Measurements from ENCODE around the gene DDX54.
A peak's percentile ranks its signal among the peaks of the same experiment; 100 is the strongest.

The DDX54 gene, protein sequence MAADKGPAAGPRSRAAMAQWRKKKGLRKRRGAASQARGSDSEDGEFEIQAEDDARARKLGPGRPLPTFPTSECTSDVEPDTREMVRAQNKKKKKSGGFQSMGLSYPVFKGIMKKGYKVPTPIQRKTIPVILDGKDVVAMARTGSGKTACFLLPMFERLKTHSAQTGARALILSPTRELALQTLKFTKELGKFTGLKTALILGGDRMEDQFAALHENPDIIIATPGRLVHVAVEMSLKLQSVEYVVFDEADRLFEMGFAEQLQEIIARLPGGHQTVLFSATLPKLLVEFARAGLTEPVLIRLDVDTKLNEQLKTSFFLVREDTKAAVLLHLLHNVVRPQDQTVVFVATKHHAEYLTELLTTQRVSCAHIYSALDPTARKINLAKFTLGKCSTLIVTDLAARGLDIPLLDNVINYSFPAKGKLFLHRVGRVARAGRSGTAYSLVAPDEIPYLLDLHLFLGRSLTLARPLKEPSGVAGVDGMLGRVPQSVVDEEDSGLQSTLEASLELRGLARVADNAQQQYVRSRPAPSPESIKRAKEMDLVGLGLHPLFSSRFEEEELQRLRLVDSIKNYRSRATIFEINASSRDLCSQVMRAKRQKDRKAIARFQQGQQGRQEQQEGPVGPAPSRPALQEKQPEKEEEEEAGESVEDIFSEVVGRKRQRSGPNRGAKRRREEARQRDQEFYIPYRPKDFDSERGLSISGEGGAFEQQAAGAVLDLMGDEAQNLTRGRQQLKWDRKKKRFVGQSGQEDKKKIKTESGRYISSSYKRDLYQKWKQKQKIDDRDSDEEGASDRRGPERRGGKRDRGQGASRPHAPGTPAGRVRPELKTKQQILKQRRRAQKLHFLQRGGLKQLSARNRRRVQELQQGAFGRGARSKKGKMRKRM

DNA sequence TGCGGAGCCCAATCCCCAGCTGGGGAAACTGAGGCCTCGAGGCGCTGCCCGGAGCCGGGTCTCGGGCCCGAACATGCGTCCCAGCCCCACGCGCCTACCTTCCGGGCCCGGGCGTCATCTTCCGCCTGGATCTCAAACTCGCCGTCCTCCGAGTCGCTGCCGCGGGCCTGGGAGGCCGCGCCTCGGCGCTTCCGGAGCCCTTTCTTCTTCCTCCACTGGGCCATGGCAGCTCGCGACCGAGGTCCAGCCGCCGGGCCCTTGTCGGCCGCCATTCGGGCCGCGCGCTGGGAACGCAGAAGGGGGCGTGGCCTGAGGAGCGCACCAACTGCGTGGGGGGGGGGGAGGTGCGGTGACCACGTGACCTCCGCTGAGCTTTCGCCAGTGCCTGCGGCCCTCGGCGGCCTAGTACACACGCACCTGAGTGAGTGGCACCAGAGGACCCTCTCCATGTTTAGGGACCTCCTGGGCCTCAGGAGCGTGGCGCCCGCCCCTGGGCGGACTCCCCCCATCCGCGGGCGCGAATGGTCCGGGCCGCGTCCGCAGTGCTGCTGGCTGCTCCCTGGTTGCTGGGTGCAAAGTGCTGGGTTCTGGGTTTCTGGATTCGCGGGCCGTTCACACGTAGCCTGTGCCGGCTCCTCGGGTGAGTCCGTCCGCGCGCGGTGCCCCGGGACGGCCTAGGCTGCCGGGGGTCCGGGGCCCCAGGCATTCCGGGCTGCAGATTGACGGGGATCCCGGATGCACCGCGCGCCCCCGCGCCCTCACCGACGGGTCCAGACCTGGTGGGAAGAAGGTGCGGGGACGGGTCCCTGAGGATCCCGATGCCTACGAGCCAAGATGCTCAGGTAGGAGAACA lies at the start of gene DDX54, which contains the start of gene RITA1:
DDX54 (minus strand) TSS at position 299 of the 853 bp plus-strand sequence; CDS start at position 272, 27 bp downstream.
RITA1 (plus strand) TSS at position 542 of the 853 bp plus-strand sequence. CDS start 1,026 bp downstream, outside the sequence.
- peak; percentile 96 for DNase-seq

DNA sequence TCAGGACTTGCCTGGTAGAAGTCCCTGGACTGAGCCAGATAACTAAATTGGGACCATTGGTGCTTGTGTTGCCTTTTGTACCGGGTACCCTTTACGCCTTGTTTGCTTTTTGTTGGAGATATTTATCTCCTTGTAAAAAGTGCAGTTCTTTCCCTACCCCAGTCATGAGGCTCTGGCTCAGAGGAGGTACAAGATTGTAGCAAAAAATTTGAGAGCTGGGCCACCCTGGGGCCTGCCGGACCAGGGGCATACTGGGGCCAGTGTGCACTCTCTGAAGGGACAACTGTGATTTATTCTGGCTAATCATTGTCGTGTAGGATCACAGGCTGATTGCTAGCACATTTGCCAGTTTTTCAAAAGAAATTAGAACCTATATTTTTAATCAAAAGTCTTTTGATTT lies 49.2 kb upstream of the DDX54 start:
- no peak for DNase-seq

DNA sequence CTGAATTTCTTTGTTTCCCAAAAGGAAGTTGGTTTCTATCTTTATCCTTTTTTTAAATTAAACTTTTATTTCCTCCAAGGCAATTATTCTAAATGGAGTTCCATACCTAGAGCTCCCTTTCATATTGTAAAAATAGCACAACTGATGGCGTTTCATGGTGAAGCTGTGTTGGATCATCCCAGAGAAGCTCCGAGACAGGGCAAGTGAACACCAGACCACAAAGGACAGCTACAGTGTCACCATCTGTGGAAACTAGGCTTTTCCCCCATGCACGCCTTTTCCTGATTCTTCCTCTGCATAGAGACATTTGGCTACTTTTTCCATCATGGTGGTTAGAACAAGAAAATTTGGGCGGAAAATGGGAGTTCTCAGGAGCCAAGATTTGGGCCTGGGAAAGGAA lies 48.7 kb upstream of the DDX54 start:
- no peak for DNase-seq

DNA sequence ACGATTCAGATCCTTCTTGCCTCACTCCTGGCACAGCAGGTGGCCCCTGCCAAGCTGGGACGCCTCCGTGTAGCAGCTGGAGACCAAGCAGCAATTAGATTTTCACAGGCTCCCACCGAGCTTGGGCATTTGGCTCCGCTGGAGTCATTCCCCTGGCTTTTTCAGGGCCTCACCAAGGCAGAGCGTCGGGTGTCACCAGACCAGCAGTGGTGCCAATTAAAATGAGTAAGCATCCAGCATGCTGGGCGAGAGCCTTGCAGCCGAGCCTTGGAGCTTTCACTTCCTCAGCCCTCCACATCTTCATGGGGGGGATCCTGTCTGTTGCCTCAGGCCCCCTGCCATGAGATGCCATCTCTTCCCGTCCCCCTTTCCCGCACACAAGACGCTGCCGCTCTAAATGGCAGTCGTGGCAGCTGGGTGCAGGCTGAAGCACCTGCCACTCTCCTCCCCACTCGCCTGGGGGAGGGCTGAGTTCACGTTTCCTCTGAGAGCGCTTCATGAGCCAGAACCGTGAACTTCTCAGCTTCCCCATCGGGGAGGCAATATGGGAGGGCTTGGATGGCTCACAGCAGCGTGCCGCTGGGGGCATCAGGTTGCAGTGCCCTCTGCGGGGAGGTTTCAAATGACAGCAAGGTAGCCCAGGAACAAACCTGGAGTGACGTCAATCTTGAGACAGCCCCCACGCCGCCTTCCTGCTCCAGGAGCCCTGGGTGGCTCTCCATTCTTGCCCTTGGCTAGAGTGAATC lies 47.7 kb upstream of the DDX54 start:
- peak; percentile 78 for DNase-seq

DNA sequence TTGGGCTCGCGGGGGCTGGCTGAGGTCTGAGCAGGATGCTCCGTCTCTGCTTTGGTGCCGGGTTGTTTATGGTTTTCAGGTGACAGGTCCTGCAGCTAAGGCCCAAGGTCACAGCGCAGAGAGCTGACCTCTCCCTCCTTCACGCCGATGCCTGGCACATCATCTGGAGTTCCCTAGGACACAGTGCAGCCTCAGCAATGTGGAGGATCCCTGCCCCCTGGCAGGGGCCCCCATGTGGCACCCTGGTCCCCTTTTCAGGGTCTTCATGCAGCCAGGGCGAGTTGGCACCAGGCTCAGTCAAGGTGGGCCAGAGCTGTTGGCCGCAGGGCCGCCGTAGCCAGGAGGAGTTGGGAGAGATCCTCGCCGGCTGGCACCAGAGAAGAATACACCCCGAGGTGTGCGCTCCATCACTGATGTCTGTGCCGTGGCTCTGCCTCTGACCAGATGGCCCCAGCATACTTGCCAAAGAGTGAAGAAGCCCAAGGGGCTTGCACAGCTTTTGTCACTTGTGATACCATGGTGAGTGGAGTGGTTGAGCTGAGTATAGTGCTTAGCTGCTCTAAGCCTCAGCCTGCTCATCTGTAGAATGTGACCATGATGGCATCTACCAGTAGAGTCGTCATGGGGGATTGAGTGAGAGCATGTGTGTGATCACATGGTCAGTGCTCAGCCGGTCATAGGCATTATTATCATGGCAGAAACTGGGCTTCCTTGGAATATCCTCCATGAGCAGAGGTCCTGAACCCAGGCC lies 47.0 kb upstream of the DDX54 start:
- no peak for DNase-seq

DNA sequence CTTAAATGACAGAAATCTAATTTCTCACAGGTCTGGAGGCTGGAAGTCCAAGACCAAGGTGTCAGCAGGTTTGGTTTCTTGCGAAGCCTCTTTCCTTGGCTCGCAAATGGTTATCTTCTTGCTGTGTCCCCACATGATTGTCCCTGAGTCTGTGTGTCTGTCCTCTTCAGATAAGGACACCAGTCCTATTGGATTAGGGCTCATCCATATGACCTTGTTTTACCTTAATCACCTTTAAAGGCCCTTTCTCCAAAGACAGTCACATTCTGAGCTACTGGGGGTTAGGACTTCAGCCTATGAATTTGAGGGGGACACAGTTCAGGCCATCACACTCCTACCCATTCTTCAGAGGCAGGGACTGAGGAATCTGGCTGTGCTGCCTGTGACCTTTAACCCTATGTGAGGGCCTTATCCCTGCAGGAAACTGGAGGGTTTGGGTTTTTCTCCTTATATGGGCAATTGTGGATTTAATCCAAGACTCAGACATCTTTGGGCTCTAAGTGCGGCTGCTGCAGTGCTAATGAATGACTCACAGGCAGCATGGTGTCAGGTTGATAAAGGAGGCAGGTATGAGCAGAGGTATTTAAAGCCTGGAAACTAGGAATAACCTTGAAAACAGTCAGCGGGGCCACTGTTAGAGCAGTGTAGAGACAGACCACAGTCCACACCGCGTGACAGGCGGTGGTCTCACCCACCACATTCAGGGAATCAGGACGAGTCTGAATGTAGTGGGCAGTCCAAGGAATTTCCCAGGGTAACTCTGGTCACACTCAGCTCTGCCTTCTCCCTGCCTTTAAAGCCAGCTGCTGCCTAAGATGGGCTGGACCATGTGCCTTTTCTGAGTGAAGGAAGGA lies 46.2 kb upstream of the DDX54 start:
- DNase-seq, result no peak

DNA sequence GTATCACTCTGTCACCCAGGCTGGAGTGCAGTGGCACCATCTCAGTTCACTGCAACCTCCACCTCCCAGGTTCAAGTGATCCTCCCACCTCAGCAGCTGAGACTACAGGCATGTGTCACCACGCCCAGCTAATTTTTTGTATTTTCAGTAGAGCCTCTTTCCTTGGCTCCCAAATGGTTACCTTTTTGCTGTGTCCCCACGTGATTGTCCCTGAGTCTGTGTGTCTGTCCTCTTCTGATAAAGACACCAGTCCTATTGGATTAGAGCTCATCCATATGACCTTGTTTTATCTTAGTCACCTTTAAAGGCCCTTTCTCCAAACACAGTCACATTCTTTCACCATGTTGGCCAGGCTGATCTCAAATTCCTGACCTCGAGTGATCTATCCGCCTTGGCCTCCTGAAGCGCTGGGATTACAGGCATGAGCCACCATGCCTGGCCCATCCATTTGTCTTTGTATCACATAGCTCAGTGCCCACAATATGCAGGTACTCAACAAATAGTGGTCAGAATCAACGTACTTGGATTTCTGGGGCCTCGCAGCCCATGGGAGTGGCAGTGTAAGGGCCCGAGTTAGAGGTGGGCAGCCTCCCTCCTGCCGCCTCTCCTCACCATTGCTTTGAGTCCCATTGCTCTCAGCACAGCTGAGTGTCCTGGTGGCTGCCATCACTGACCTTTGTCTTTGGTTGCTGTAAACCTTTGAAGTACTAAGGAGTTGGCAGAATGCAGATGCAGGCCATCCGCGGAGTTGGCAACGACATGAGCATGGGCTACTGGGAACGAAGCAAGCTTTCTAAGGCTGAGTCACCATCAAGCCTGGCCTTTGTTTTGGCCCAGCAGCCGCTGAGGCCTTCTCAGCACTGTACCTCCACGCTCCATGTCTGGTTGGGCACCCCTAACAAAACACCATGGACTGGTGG lies 45.3 kb upstream of the DDX54 start:
- no peak for DNase-seq

DNA sequence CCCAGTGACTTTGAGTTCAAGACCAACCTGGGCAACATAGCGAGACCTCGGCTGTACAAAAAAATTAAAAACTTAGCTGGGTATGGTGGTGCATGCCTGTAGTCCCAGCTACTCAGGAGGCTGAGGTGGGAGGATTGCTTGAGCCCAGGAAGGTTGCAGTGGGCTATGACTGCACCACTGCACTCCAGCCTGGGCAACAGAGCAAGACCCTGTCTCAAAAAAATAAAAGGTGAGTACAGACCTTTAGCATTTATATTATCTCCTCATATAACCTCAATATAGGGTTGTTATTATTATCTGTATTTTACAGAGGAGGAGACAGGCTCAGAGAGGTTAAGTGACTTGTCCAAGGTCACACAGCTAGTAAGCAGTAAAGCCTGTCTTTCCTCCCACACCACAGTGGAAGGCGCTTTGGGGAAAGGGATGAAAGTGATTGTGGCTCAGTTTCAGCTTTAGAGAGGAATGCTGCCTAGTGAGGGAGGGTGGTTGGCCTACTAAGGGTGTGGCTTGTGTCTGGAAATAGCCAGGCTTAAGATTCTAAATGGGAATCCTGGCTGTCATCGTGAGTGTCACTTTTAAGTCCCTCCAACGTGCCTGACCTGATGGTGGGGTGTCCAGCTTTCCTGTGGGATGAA lies 43.2 kb upstream of the DDX54 start:
- DNase-seq, result no peak

DNA sequence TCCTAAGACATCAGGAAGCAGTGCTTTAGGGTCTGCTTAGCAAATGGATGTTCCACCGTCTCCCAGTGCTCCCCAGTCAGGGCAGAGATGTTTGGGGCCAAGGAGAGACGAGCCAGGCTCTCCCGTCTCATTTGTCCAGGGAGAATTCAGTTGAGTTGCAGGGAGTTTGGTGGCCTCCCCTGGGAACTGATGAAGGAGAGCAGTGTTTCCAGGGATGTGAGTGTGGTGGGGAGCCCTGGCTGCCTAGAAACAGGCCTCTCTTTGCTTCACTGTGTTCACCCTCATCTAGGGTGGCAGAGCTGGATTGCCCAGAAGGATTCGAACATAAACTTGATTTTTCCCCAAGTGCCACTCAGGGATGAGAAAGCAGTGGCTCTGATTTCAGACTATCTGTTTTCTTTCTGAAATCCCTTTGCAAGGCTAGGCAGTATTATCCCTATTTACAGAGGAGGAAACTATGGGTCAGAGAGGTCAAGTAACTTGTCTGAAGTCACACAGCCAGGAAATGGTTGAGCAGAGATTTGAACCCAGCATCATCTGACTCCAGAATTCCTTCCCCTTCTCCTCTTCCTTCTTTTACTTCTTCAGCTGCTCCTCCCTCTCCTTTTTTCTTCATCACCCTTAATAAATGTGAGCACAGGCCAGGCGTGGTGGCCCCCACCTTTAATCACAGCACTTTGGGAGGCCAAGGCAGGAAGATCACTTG lies 42.6 kb upstream of the DDX54 start:
- DNase-seq, result no peak

DNA sequence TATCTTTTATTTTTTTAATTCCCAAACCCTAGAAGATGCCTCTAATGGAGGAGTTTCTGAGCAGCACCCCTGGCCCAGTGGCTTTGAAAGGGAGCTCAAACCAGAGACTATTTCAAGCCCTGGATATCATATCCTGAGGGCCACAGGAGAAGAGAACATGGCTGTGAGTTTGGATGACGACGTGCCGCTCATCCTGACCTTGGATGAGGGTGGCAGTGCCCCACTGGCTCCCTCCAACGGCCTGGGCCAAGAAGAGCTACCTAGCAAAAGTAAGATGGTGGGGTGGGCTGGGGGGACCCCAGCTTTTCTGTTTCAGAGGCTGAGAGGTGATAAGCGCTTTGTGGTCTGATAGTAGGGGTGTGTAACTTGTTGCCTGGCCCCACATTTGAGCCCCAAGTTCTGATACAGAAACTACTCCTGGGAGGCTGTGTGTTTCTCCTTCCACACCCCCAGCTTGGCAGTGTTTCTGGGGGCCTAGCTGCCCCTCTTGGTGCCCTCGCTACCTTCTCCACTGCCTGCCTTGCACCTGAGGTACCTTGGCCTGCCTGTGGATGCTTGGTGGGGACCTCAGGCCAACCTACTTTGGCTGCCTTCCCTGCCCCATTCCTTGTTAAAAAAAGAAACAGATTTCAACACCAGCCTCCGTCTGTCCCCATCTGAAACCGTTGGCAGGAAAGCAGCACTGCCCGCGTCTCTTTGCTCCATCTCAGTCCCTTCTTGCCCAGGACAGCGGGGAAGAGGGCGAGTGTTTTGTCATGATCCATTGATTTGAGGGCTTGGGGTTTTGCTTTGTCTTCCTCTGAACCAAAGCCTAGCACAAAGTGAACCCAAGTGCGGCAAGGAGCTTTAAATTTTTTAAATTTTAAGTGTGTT lies 41.7 kb upstream of the DDX54 start:
- DNase-seq, result no peak

DNA sequence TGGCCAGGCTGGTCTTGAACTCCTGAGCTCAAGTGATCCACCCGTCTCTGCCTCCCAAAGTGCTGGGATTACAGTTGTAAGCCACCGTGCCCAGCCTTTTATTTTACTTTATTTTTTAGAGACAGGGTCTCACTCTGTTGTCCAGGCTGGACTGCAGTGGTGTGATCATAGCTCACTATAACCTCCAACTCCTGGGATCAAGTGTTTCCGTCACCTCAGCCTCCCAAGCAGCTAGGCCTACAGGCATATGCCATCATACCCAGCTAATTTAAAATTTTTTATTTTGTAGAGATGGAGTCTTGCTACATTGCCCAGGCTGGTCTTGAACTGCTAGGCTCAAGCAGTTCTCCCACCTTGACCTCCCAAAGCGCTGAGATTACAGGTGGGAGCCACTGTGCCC lies 39.7 kb upstream of the DDX54 start:
- DNase-seq, result no peak

DNA sequence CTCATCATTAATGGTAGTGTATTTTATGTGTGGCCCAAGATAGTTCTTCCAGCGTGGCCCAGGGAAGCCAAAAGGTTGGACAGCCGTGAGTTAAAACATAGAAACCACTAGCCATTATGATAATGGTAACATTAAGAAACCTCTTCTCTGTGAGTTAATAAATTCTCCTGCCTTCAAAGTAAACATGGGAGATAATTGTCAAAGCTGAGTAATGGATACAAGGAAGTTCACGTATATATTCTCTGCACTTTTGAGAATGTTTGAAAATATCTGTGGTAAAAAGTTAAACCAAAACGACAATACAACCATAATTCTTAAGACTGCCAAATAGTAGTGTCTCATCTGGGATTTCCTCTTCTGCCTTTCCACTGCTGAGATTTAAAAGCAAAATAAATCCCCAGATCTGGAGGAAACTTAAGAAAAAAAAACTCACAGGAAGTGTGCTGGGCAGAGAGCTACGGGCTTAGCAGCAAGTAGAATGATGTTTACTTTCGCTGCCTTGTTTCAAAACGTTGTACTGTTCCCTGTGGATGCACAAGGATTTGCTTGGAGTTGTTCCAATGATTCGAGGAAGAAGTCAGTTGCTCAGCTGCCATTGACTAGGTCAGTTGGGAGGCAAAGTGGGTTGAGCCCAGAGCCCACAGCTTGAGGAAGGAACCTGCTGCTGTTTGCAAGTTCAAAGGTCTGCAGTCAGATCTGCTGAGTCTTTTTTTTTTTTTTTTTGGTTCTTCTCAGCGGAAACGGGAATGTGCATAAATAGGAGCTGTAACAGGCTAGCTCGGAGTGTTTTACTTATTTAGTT lies 37.7 kb upstream of the DDX54 start:
- DNase-seq, result no peak

DNA sequence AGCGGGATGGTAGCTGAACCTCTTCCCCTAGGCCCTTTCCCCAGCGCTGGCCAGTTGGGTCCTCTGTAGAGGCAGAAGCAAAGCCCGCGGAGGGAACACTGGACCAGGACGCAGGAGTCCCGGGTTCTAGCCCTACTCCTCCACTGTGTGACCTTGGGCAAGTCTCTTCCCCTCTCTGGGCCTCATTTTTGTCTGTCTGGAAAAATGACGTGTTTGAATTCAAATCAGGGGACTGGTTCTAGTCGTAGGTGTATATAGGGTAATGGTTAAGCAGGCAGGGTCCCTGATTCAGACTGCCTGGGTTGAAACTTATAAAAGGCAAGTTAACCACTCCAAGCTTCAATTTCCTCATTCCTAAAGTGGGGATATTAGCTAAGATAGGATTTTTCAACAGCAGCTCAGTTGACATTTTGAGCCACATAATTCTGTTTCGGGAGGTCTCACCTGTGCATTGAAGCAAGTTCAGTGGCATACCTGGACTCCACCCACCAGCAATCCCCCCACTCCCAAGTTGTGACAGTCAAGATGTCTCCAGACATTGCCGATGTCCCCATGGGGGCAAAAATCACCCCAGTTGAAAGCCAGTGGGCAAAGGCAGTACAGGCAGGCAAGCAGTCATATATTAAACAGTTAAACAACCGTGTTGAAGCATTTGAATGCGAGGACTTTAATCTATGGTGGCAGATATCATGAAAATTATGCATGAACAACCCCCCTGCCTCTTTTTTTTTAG lies 36.9 kb upstream of the DDX54 start:
- DNase-seq, result no peak

DNA sequence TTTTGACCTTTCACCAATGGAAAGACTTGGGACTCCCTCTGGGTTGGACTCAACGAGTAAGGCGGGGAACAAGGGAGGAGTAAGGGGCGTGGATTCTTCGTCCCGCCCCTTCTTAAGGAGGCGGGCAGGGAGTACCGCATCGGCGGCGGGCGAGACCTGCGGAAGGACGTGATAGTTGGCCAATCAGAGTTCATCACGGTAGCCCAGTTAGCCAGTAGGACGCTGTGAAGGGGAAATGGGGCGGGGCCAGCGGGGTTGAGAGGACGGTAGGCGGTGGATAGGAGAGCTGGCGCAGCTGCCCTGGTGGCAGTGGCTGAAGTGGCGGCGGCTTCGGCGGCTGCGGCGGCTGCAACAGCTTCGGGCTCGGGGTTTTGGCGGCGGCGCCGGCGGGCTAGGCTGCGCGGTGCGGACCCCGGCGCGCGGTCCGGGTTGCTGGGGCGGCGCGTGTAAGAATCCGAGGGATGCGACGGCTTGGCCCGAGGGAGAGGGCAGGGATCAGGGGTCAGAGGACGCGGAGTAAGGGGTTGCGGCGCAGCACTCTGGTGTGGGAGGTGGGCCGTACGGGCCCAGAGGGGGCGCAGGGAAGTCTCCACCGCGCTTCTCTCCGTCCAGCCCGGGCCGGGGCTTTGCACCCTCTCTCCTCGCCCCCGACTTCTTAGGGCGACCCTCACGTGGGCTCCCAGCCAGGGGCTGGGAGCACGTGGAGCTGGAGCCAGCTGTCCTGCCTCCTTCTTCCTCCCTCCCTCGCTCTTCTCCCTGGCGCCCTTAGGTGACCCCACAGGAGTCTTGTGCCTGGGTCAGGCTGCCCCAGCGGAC lies 36.1 kb upstream of the DDX54 start, which contains the start of gene TPCN1:
TPCN1 (plus strand) TSS at position 284 of the 816 bp plus-strand sequence. CDS start 5,389 bp downstream, outside the sequence.
- DNase-seq, result peak; percentile 98
